HEK293T (cell line): ENCODE measurements around the gene RMI1.

ENCODE experiments used
- CTBP1 ChIP-seq: fragments of 450-650 bp; IDR thresholded peaks from 2 replicates; pipeline ENCODE4 v1.6.1; 2016; ENCODE audit warnings: borderline replicate concordance
- ELF4 ChIP-seq: fragments of 450-650 bp; IDR thresholded peaks from 2 replicates; pipeline ENCODE4 v1.6.1; 2017; ENCODE audit warnings: antibody characterized with exemption
- FOXA1 ChIP-seq: fragments of 450-650 bp; IDR thresholded peaks from 2 replicates; pipeline ENCODE4 v1.6.1; 2016; ENCODE audit warnings: mild to moderate bottlenecking
- FOXK2 ChIP-seq: fragments of 450-650 bp; IDR thresholded peaks from 2 replicates; pipeline ENCODE4 v1.6.1; 2016; ENCODE audit warnings: mild to moderate bottlenecking
- FOXM1 ChIP-seq: fragments of 450-650 bp; IDR thresholded peaks from 2 replicates; pipeline ENCODE4 v1.6.1; 2017; ENCODE audit warnings: mild to moderate bottlenecking, borderline replicate concordance
- HDGF ChIP-seq: fragments of 450-650 bp; IDR thresholded peaks from 2 replicates; pipeline ENCODE4 v1.6.1; 2017; ENCODE audit warnings: antibody characterized with exemption, borderline replicate concordance
- SP1 ChIP-seq: fragments of 450-650 bp; IDR thresholded peaks from 2 replicates; pipeline ENCODE4 v1.6.1; 2017
- SUZ12 ChIP-seq: fragments of 450-650 bp; IDR thresholded peaks from 2 replicates; pipeline ENCODE4 v1.6.1; 2016; ENCODE audit warnings: mild to moderate bottlenecking
- TARDBP ChIP-seq: fragments of 450-650 bp; IDR thresholded peaks from 2 replicates; pipeline ENCODE4 v1.6.1; 2016
- TF ChIP-seq, protein P1 (sequence below): fragments of 450-650 bp; IDR thresholded peaks from 2 replicates; pipeline ENCODE4 v1.6.1; 2016

DNA sequence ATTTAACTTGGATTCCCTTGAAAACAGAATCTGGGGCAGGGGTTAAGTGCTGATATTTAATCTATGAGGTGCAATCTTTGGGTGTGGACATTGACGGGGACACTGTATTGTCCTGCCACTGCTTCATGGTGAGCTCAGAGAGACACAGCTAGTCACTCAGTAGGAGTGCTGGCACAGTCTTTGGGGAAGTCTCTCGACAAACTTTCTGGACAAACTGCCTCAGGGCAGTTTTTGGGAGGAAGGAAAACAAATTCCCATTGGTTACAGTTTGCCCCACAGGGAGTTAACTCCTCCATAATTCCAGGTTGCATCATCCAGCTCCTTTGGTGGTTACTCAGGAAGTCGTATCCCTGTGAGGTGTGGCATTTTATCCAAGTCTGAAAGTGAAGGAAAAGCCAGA lies 18.4 kb upstream of the RMI1 start:
- TF ChIP-seq TARDBP (no peak), HDGF (no peak), FOXA1 (no peak), SP1 (no peak), SUZ12 (no peak), FOXK2 (no peak), FOXM1 (no peak), ELF4 (no peak), CTBP1 (no peak)
- TF ChIP-seq, protein P1, sequence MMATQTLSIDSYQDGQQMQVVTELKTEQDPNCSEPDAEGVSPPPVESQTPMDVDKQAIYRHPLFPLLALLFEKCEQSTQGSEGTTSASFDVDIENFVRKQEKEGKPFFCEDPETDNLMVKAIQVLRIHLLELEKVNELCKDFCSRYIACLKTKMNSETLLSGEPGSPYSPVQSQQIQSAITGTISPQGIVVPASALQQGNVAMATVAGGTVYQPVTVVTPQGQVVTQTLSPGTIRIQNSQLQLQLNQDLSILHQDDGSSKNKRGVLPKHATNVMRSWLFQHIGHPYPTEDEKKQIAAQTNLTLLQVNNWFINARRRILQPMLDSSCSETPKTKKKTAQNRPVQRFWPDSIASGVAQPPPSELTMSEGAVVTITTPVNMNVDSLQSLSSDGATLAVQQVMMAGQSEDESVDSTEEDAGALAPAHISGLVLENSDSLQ = no peak
